Mesendoderm (in vitro differentiated cells): ENCODE results near the gene ZGPAT.
A peak's percentile ranks its signal among the peaks of the same experiment; 100 is the strongest.

Source experiments
- DNase-seq: peaks from one replicate; pipeline ENCODE4 v3.0.0; 2013
- H2AK5ac ChIP-seq: 2 replicates; pipeline ENCODE4 v1.6.1; 2013; ENCODE audit warnings: low read length, inconsistent platforms
- H2BK120ac ChIP-seq: 2 replicates; pipeline ENCODE4 v1.6.1; 2013; ENCODE audit warnings: low read depth, mild to moderate bottlenecking, low read length, moderate library complexity, mixed read lengths
- H2BK15ac ChIP-seq: replicated peaks from 2 replicates; pipeline ENCODE4 v1.6.1; 2013; ENCODE audit warnings: low read depth, mild to moderate bottlenecking, moderate library complexity
- H2BK5ac ChIP-seq: 2 replicates; pipeline ENCODE4 v1.6.1; 2013; ENCODE audit warnings: low read length, inconsistent platforms
- H3K18ac ChIP-seq: 2 replicates; pipeline ENCODE4 v1.6.1; 2013; ENCODE audit warnings: mild to moderate bottlenecking, low read length, mixed read lengths
- H3K23ac ChIP-seq: one replicate; pipeline ENCODE4 v1.6.1; 2013; ENCODE audit warnings: low read length
- H3K27ac ChIP-seq: 2 replicates; pipeline ENCODE4 v1.5.1; 2013; ENCODE audit warnings: low read depth, mild to moderate bottlenecking, inconsistent platforms, low read length, moderate library complexity
- H3K27me3 ChIP-seq: 2 replicates; pipeline ENCODE4 v1.6.1; 2013; ENCODE audit warnings: low read length, control low read depth, mild to moderate bottlenecking, inconsistent platforms; ENCODE audit not compliant: insufficient read depth, poor library complexity
- H3K36me3 ChIP-seq: 2 replicates; pipeline ENCODE4 v1.6.1; 2013; ENCODE audit warnings: low read length, inconsistent platforms; ENCODE audit not compliant: control insufficient read depth, insufficient read depth
- H3K4ac ChIP-seq: one replicate; pipeline ENCODE4 v1.6.1; 2013; ENCODE audit warnings: low read depth, mild to moderate bottlenecking, low read length, moderate library complexity
- H3K4me1 ChIP-seq: 2 replicates; pipeline ENCODE4 v1.6.1; 2013; ENCODE audit warnings: low read depth, low read length, inconsistent platforms; ENCODE audit not compliant: control insufficient read depth
- H3K4me2 ChIP-seq: 2 replicates; pipeline ENCODE4 v1.6.1; 2013; ENCODE audit warnings: low read length
- H3K4me3 ChIP-seq: 2 replicates; pipeline ENCODE4 v1.5.1; 2013; ENCODE audit warnings: mild to moderate bottlenecking, low read length
- H3K56ac ChIP-seq: one replicate; pipeline ENCODE4 v1.6.1; 2013; ENCODE audit warnings: low read length
- H3K79me1 ChIP-seq: 2 replicates; pipeline ENCODE4 v1.6.1; 2013; ENCODE audit warnings: low read length, inconsistent platforms
- H3K79me2 ChIP-seq: 2 replicates; pipeline ENCODE4 v1.6.1; 2013; ENCODE audit warnings: mild to moderate bottlenecking, low read length; ENCODE audit not compliant: control insufficient read depth, insufficient read depth
- H3K9ac ChIP-seq: 2 replicates; pipeline ENCODE4 v1.6.1; 2013; ENCODE audit warnings: low read length, inconsistent platforms
- H4K5ac ChIP-seq: one replicate; pipeline ENCODE4 v1.6.1; 2013; ENCODE audit warnings: low read length
- H4K8ac ChIP-seq: one replicate; pipeline ENCODE4 v1.6.1; 2013; ENCODE audit warnings: low read depth, mild to moderate bottlenecking, control low read depth, low read length, moderate library complexity
- WGBS: extraction: QIAGEN DNeasy Blood & Tissue Kit; methylation state at CpG from one replicate; pipeline ENCODE4 v1.1.7; 2013; ENCODE audit warnings: low lambda C conversion rate, missing lambda C conversion rate; ENCODE audit not compliant: insufficient coverage; ENCODE audit errors: extremely low coverage; 5-methylcytosine and 5-hydroxymethylcytosine counted together

Gene ZGPAT

GRCh38 chr20:63733117-63733516, 25.3 kb downstream of the ZGPAT start:
- Histone ChIP-seq H3K36me3 (peaks cover 3% of the 10 kb centered on the region), H4K8ac (no peak overlapping the region), H3K23ac (no peak overlapping the region), H3K4me1 (no peaks in the 10 kb centered on the region), H3K79me2 (peaks cover 2% of the 10 kb centered on the region), H3K27me3 (no peaks in the 10 kb centered on the region), H2AK5ac (no peak overlapping the region), H3K9ac (no peak overlapping the region), H3K79me1 (peaks cover 13% of the 10 kb centered on the region), H3K27ac (no peak overlapping the region), H3K4ac (no peak overlapping the region), H2BK15ac (no peak overlapping the region), H3K18ac (no peak overlapping the region), H2BK5ac (no peak overlapping the region), H4K5ac (no peak overlapping the region), H3K4me2 (no peak overlapping the region), H3K56ac (no peak overlapping the region), H2BK120ac (no peak overlapping the region), H3K4me3 (no peak overlapping the region)
- no peak for DNase-seq
- no CpG with 5 or more reads among the region's 13 CpGs for WGBS

- no peak overlapping the region for H4K8ac ChIP-seq
- H3K23ac ChIP-seq = no peak overlapping the region
- H3K56ac ChIP-seq = no peak overlapping the region
- no peak overlapping the region for H3K27ac ChIP-seq
- H3K4ac ChIP-seq = no peak overlapping the region
- no peak overlapping the region for H2BK120ac ChIP-seq
- DNase-seq = no peak
- H2BK5ac ChIP-seq = no peak overlapping the region
- H3K79me2 ChIP-seq = peaks cover 2% of the 10 kb centered on the region
- no peak overlapping the region for H3K4me2 ChIP-seq
- H2BK15ac ChIP-seq = no peak overlapping the region
- no peak overlapping the region for H2AK5ac ChIP-seq
- no CpG with 5 or more reads among the region's 18 CpGs for WGBS
- H3K18ac ChIP-seq = no peak overlapping the region
- H3K9ac ChIP-seq = no peak overlapping the region
- peaks cover 13% of the 10 kb centered on the region for H3K79me1 ChIP-seq
- H4K5ac ChIP-seq = no peak overlapping the region
- no peaks in the 10 kb centered on the region for H3K27me3 ChIP-seq
- H3K36me3 ChIP-seq = peaks cover 3% of the 10 kb centered on the region
- no peaks in the 10 kb centered on the region for H3K4me1 ChIP-seq
- no peak overlapping the region for H3K4me3 ChIP-seq
Observed at GRCh38 chr20:63733579-63734081, 25.8 kb downstream of the ZGPAT start.

- no peak overlapping the region for H2BK15ac ChIP-seq
- no peak overlapping the region for H3K9ac ChIP-seq
- H3K4me2 ChIP-seq = no peak overlapping the region
- H2BK120ac ChIP-seq = no peak overlapping the region
- no peak overlapping the region for H3K27ac ChIP-seq
- no peak for DNase-seq
- peaks cover 13% of the 10 kb centered on the region for H3K79me1 ChIP-seq
- no peak overlapping the region for H3K18ac ChIP-seq
- H3K79me2 ChIP-seq = peaks cover 2% of the 10 kb centered on the region
- no peak overlapping the region for H3K23ac ChIP-seq
- H3K4me1 ChIP-seq = no peaks in the 10 kb centered on the region
- no peak overlapping the region for H4K5ac ChIP-seq
- H3K27me3 ChIP-seq = no peaks in the 10 kb centered on the region
- no peak overlapping the region for H3K4me3 ChIP-seq
- no peak overlapping the region for H3K56ac ChIP-seq
- no peak overlapping the region for H3K4ac ChIP-seq
- WGBS = no CpG with 5 or more reads among the region's 25 CpGs
- peaks cover 3% of the 10 kb centered on the region for H3K36me3 ChIP-seq
- no peak overlapping the region for H2AK5ac ChIP-seq
- H2BK5ac ChIP-seq = no peak overlapping the region
- H4K8ac ChIP-seq = no peak overlapping the region
Observed at GRCh38 chr20:63734111-63734945, 26.5 kb downstream of the ZGPAT start.

GRCh38 chr20:63734946-63735858, 27.4 kb downstream of the ZGPAT start:
- WGBS = no CpG with 5 or more reads among the region's 48 CpGs

GRCh38 chr20:63735859-63736718, 28.2 kb downstream of the ZGPAT start, which contains the start of gene LIME1:
TSS of gene LIME1 (plus strand) at chr20:63736664. CDS start at chr20:63737550, 886 bp downstream.
- no CpG with 5 or more reads among the region's 31 CpGs for WGBS
- Histone ChIP-seq H3K27ac (no peak within 1 kb of the TSS), H3K9ac (peak within 1 kb of the TSS; percentile 22), H3K56ac (peak within 1 kb of the TSS; percentile 67), H3K79me2 (peaks cover 2% of the 10 kb centered on the region), H2BK15ac (no peak within 1 kb of the TSS), H2BK5ac (no peak within 1 kb of the TSS), H3K23ac (no peak within 1 kb of the TSS), H3K4me2 (no peak within 1 kb of the TSS), H2AK5ac (no peak within 1 kb of the TSS), H3K4me3 (no peak within 1 kb of the TSS), H3K27me3 (no peaks in the 10 kb centered on the region), H4K5ac (no peak within 1 kb of the TSS), H3K18ac (no peak within 1 kb of the TSS), H3K79me1 (peaks cover 11% of the 10 kb centered on the region), H3K4me1 (no peaks in the 10 kb centered on the region), H4K8ac (no peak within 1 kb of the TSS), H3K36me3 (peaks cover 3% of the 10 kb centered on the region), H2BK120ac (no peak within 1 kb of the TSS), H3K4ac (no peak within 1 kb of the TSS)
- DNase-seq = no peak

More at GRCh38 chr20:63734946-63735858, 27.4 kb downstream of the ZGPAT start:
- Histone ChIP-seq H3K4me1 (no peaks in the 10 kb centered on the region), H3K27me3 (no peaks in the 10 kb centered on the region), H3K36me3 (peaks cover 3% of the 10 kb centered on the region), H2BK5ac (no peak overlapping the region), H2BK15ac (no peak overlapping the region), H3K79me1 (peaks cover 13% of the 10 kb centered on the region), H3K27ac (no peak overlapping the region), H3K79me2 (peaks cover 2% of the 10 kb centered on the region), H3K18ac (no peak overlapping the region), H4K5ac (no peak overlapping the region), H2AK5ac (no peak overlapping the region), H3K9ac (no peak overlapping the region), H2BK120ac (no peak overlapping the region), H3K4me3 (no peak overlapping the region), H3K23ac (no peak overlapping the region), H3K4ac (no peak overlapping the region), H3K56ac (no peak overlapping the region), H4K8ac (no peak overlapping the region), H3K4me2 (no peak overlapping the region)
- DNase-seq = no peak
